HCT116 (cell line): ENCODE results near the gene DNAJB8. TPM values are rescaled to one million over a fixed set of nuclear protein-coding genes. Genes with fewer than 3 reads are reported as not detected.

ENCODE experiments used
- ATAC-seq: fragments of 200-7000 bp; cut with Tn5 transposase; 2 replicates; pipeline ENCODE4 v1.9.1; 2020; ENCODE audit warnings: mild to moderate bottlenecking, moderate library complexity
- BruUV-seq: library from RNA; stranded (reverse); fragments of 400-500 nt; replicated peaks from 2 replicates; lab custom pipeline; 2021; lab: Mats Ljungman, UMichigan
- CTCF ChIA-PET: fragments of 300-600 bp; sonication (Branson Sonifier 250); formaldehyde crosslinking; loops from one replicate; lab custom pipeline; 2021; ENCODE audit warnings: antibody characterized with exemption; lab: Charles Lee
- POLR2A ChIA-PET: fragments of 300-600, 350-600 bp; sonication (Branson Sonifier 250); formaldehyde crosslinking; loops from one replicate; lab custom pipeline; 2021; ENCODE audit warnings: antibody characterized with exemption; lab: Charles Lee
- RAD21 ChIA-PET, 2 experiments: fragments of 300-600 bp; sonication (Branson Sonifier 250); formaldehyde crosslinking; loops; one replicate each; lab custom pipeline; 2023; ENCODE audit warnings: low total read pairs in 2 of 2; ENCODE audit not compliant: uncharacterized antibody in 2 of 2, unreplicated experiment in 2 of 2, low non-redundant PET in 1 of 2; lab: Charles Lee
- DNase-seq: peaks from one replicate; pipeline ENCODE4 v3.0.0-alpha.2; 2010; ENCODE audit warnings: low read depth, low spot score
- H2AFZ ChIP-seq: fragments of 200-600 bp; shearing (Covaris generic), sonication (generic); 2 replicates; pipeline ENCODE4 v1.6.1; 2017; ENCODE audit warnings: low read depth, mixed run types, mixed read lengths, antibody characterized with exemption, low read length; ENCODE audit not compliant: poor library complexity, severe bottlenecking
- H3K27ac ChIP-seq: 2 replicates; pipeline ENCODE4 v1.5.1; 2012; ENCODE audit warnings: low read depth, low read length
- H3K27me3 ChIP-seq: fragments of 200-600 bp; sonication (generic); 2 replicates; pipeline ENCODE4 v1.6.1; 2016; ENCODE audit warnings: mixed run types, low read length, mixed read lengths; ENCODE audit not compliant: insufficient read depth
- H3K36me3 ChIP-seq, 2 experiments: fragments of 200-500 bp in 1 of 2; fragments of 200-600 bp in 1 of 2; sonication (Bioruptor generic) in 1 of 2; sonication (generic) in 1 of 2; 2 replicates each; pipeline versions ENCODE4 v1.5.1 to v1.6.1; 2014 to 2016; ENCODE audit warnings: low read length in 2 of 2, inconsistent platforms in 1 of 2, mixed read lengths in 1 of 2, mixed run types in 1 of 2; ENCODE audit not compliant: insufficient read depth in 2 of 2, control insufficient read depth in 1 of 2
- H3K4me1 ChIP-seq, 2 experiments: fragments of 200-600 bp in 1 of 2; sonication (generic) in 1 of 2; 2 replicates each; pipeline versions ENCODE4 v1.5.1 to v1.6.1; 2012 to 2017; ENCODE audit warnings: low read length in 2 of 2, inconsistent platforms in 1 of 2, mild to moderate bottlenecking in 1 of 2, mixed read lengths in 1 of 2, mixed run types in 1 of 2, moderate library complexity in 1 of 2; ENCODE audit not compliant: insufficient read depth in 2 of 2, control insufficient read depth in 1 of 2
- H3K4me2 ChIP-seq: fragments of 200-600 bp; sonication (generic); 2 replicates; pipeline ENCODE4 v1.6.1; 2017; ENCODE audit warnings: mixed run types, low read length, mixed read lengths
- H3K4me3 ChIP-seq, 2 experiments: fragments of 200-600 bp in 1 of 2; sonication (generic) in 1 of 2; replicated peaks in 1 of 2; 2 replicates each; pipeline ENCODE4 v1.5.1; 2011 to 2016; ENCODE audit warnings: low read length in 2 of 2, control low read depth in 1 of 2, low read depth in 1 of 2, mild to moderate bottlenecking in 1 of 2, mixed read lengths in 1 of 2, mixed run types in 1 of 2
- H3K79me2 ChIP-seq: fragments of 200-600 bp; sonication (generic); 2 replicates; pipeline ENCODE4 v1.6.1; 2017; ENCODE audit warnings: mild to moderate bottlenecking, mixed run types, low read length, moderate library complexity, mixed read lengths; ENCODE audit not compliant: insufficient read depth
- H3K9ac ChIP-seq: fragments of 200-600 bp; sonication (generic); 2 replicates; pipeline ENCODE4 v1.6.1; 2016; ENCODE audit warnings: low read length, mixed read lengths
- H3K9me2 ChIP-seq: fragments of 200-600 bp; sonication (generic), shearing (Covaris generic); 2 replicates; pipeline ENCODE4 v1.6.1; 2017; ENCODE audit warnings: mixed run types, mild to moderate bottlenecking, moderate library complexity; ENCODE audit not compliant: insufficient read depth
- H3K9me3 ChIP-seq, 2 experiments: fragments of 200-500 bp in 1 of 2; fragments of 200-600 bp in 1 of 2; sonication (Bioruptor generic) in 1 of 2; sonication (generic) in 1 of 2; 2 replicates each; pipeline ENCODE4 v1.6.1; 2014 to 2017; ENCODE audit warnings: low read length in 2 of 2, mixed read lengths in 2 of 2, inconsistent platforms in 1 of 2, low read depth in 1 of 2, mild to moderate bottlenecking in 1 of 2, mixed run types in 1 of 2, moderate library complexity in 1 of 2; ENCODE audit not compliant: control insufficient read depth in 1 of 2, insufficient read depth in 1 of 2
- H4K20me1 ChIP-seq: fragments of 200-600 bp; sonication (generic), shearing (Covaris generic); 2 replicates; pipeline ENCODE4 v1.6.1; 2017; ENCODE audit warnings: mixed run types, mild to moderate bottlenecking, moderate library complexity; ENCODE audit not compliant: insufficient read depth
- ATF3 ChIP-seq: IDR thresholded peaks from 2 replicates; pipeline ENCODE4 v1.6.1; 2012
- CBX3 ChIP-seq: IDR thresholded peaks from 2 replicates; pipeline ENCODE4 v1.6.1; 2012; ENCODE audit warnings: low read depth
- CTCF ChIP-seq, 3 experiments: fragments of 200-600 bp in 1 of 3; sonication (generic) in 1 of 3; IDR thresholded peaks in 2 of 3; conservative IDR thresholded peaks in 1 of 3; 2 replicates each; pipeline ENCODE4 v1.5.1; 2012 to 2017; ENCODE audit warnings: low read depth in 2 of 3, low read length in 2 of 3, antibody characterized with exemption in 1 of 3, borderline replicate concordance in 1 of 3, control low read depth in 1 of 3, mild to moderate bottlenecking in 1 of 3, mixed read lengths in 1 of 3, mixed run types in 1 of 3, moderate library complexity in 1 of 3; ENCODE audit not compliant: insufficient read depth in 1 of 3
- EGR1 ChIP-seq: IDR thresholded peaks from 2 replicates; pipeline ENCODE4 v1.6.1; 2012; ENCODE audit warnings: low read depth
- ELF1 ChIP-seq: IDR thresholded peaks from 2 replicates; pipeline ENCODE4 v1.6.1; 2012; ENCODE audit warnings: low read depth, borderline replicate concordance
- EZH2phosphoT487 ChIP-seq: fragments of 200-600 bp; IDR thresholded peaks from 2 replicates; pipeline ENCODE4 v1.6.1; 2018; ENCODE audit warnings: antibody characterized with exemption, borderline replicate concordance
- FOSL1 ChIP-seq: IDR thresholded peaks from 2 replicates; pipeline ENCODE4 v1.6.1; 2012; ENCODE audit warnings: low read depth
- JUND ChIP-seq: IDR thresholded peaks from 2 replicates; pipeline ENCODE4 v1.6.1; 2012
- POLR2A ChIP-seq: IDR thresholded peaks from 2 replicates; pipeline ENCODE4 v1.7.0; 2011; ENCODE audit warnings: borderline replicate concordance; ENCODE audit not compliant: insufficient read depth, insufficient read length; ENCODE audit errors: extremely low read depth
- POLR2AphosphoS5 ChIP-seq: IDR thresholded peaks from 2 replicates; pipeline ENCODE4 v1.6.1; 2011; ENCODE audit warnings: mild to moderate bottlenecking, low read depth, low read length, moderate library complexity
- RAD21 ChIP-seq: IDR thresholded peaks from 2 replicates; pipeline ENCODE4 v1.6.1; 2012; ENCODE audit warnings: low read depth, mild to moderate bottlenecking
- SIN3A ChIP-seq: IDR thresholded peaks from 2 replicates; pipeline ENCODE4 v1.6.1; 2012; ENCODE audit warnings: low read depth
- SP1 ChIP-seq: IDR thresholded peaks from 2 replicates; pipeline ENCODE4 v1.6.1; 2012; ENCODE audit warnings: low read depth
- YY1 ChIP-seq: IDR thresholded peaks from 2 replicates; pipeline ENCODE4 v1.6.1; 2011; ENCODE audit warnings: low read length, low read depth, moderate library complexity, mild to moderate bottlenecking; ENCODE audit not compliant: insufficient replicate concordance; ENCODE audit errors: extremely low read depth
- ZFX ChIP-seq: fragments of 450-650 bp; IDR thresholded peaks from 2 replicates; pipeline ENCODE4 v1.6.1; 2017
- intact Hi-C: fragments of 100-400 bp; cut with micrococcal nuclease; formaldehyde crosslinking; loops from 2 replicates; pipeline ENCODE4 v1.10.0; 2022
- total RNA-seq: library from RNA; stranded (reverse); gene quantifications from one replicate; pipeline ENCODE4 v1.2.1, GENCODE V29; 2021; ENCODE audit not compliant: unreplicated experiment
- TF ChIP-seq, protein P1 (sequence below): IDR thresholded peaks from 2 replicates; pipeline ENCODE4 v1.6.1; 2011; ENCODE audit warnings: mild to moderate bottlenecking, low read length, moderate library complexity; ENCODE audit not compliant: insufficient replicate concordance; ENCODE audit errors: extremely low read depth

The DNAJB8 gene
- total RNA-seq, 1 experiment from 2014 or later: not detected

- RAD21 ChIA-PET: no interaction called here
- CTCF ChIA-PET: no interaction called here
- H3K9me2 ChIP-seq: no peaks in the 10 kb centered on the region
- no peaks in the 10 kb centered on the region for H3K79me2 ChIP-seq
- DNase-seq: no peak
- no peak overlapping the region for H3K27ac ChIP-seq
- no TSS peak for BruUV-seq
- no peaks in the 10 kb centered on the region for H4K20me1 ChIP-seq
- TF ChIP-seq ATF3 (no peak), ELF1 (no peak), ZFX (no peak), CTCF (IDR thresholded peaks at IDR 0.05 in 2 of 3, conservative IDR thresholded peaks at IDR 0.05 in 1 of 3; ENCODE audit: borderline replicate concordance in 1 of 3, insufficient read depth in 1 of 3, low read depth in 2 of 3, low read length in 2 of 3) (no peak), POLR2A (no peak), EGR1 (no peak), YY1 (no peak), CBX3 (no peak), JUND (no peak), FOSL1 (no peak), SIN3A (no peak), POLR2AphosphoS5 (no peak), RAD21 (no peak), SP1 (no peak), EZH2phosphoT487 (no peak)
- TF ChIP-seq, protein P1, sequence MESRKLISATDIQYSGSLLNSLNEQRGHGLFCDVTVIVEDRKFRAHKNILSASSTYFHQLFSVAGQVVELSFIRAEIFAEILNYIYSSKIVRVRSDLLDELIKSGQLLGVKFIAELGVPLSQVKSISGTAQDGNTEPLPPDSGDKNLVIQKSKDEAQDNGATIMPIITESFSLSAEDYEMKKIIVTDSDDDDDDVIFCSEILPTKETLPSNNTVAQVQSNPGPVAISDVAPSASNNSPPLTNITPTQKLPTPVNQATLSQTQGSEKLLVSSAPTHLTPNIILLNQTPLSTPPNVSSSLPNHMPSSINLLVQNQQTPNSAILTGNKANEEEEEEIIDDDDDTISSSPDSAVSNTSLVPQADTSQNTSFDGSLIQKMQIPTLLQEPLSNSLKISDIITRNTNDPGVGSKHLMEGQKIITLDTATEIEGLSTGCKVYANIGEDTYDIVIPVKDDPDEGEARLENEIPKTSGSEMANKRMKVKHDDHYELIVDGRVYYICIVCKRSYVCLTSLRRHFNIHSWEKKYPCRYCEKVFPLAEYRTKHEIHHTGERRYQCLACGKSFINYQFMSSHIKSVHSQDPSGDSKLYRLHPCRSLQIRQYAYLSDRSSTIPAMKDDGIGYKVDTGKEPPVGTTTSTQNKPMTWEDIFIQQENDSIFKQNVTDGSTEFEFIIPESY: no peak
- H2AFZ ChIP-seq: no peak overlapping the region
- H3K4me2 ChIP-seq: no peak overlapping the region
- POLR2A ChIA-PET: no interaction called here
- no peak overlapping the region for H3K4me3 ChIP-seq
- H3K9me3 ChIP-seq: no peaks in the 10 kb centered on the region
- no peaks in the 10 kb centered on the region for H3K4me1 ChIP-seq
- intact Hi-C loops: no loop called here
- no peak for ATAC-seq
- H3K36me3 ChIP-seq: no peaks in the 10 kb centered on the region
- H3K27me3 ChIP-seq: peaks cover 10% of the 10 kb centered on the region
- H3K9ac ChIP-seq: no peak overlapping the region
These were observed 3.6 kb upstream of the DNAJB8 start for GRCh38 chr3:128470134-128470899.
